Measurements from ENCODE around the gene IL25. TPM values are rescaled to one million over a fixed set of nuclear protein-coding genes. Genes with fewer than 3 reads are reported as not detected.

The IL25 gene
- total and polyA plus RNA-seq, 2 of the 8 experiments (the other 6 are each of a cell fraction or from before 2014, with no cell fraction given): not detected

DNA sequence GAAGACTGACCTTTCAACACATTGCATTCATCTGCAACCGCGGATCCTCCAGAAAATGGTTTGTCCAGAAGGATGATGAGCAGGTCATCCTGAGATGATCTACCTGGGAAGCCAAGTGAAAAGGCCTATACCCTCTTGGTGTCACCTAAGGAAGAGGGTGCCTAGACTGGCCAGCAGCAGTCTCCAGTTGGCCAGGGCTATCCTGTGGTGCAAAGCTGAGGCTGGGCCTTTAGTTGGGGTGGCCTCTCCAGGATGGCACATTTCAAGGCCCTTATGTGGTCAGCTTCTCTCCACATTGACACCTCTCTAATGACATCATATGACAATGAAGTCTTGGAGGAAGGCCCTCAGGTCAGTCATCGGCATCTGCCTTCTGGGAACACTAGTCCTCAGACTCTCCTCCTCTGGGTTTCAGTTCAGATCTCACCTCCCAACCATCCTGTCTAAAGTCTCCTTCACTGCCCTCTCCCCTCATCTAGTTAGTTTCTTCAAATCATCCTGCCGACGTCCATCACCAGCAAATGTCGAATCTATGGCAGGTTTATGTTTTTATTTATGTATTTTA lies 16.7 kb upstream of the IL25 start (continued):
- TF ChIP-seq, protein P1, sequence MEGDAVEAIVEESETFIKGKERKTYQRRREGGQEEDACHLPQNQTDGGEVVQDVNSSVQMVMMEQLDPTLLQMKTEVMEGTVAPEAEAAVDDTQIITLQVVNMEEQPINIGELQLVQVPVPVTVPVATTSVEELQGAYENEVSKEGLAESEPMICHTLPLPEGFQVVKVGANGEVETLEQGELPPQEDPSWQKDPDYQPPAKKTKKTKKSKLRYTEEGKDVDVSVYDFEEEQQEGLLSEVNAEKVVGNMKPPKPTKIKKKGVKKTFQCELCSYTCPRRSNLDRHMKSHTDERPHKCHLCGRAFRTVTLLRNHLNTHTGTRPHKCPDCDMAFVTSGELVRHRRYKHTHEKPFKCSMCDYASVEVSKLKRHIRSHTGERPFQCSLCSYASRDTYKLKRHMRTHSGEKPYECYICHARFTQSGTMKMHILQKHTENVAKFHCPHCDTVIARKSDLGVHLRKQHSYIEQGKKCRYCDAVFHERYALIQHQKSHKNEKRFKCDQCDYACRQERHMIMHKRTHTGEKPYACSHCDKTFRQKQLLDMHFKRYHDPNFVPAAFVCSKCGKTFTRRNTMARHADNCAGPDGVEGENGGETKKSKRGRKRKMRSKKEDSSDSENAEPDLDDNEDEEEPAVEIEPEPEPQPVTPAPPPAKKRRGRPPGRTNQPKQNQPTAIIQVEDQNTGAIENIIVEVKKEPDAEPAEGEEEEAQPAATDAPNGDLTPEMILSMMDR (IDR thresholded peaks at IDR 0.05; ENCODE audit: control extremely low read depth in 1 of 3, insufficient read depth in 1 of 3, low read depth in 1 of 3, low read length in 3 of 3): no peak
- TF ChIP-seq RBBP5 (IDR thresholded peaks at IDR 0.05; ENCODE audit: borderline replicate concordance, low read depth, low read length): no peak

Data from H1 (cell line).